HG03108 (cell line): Measurements from ENCODE around the gene ADGRL4.

Source experiments
- ATAC-seq: cut with Tn5 transposase; IDR thresholded peaks from one replicate; pipeline ENCODE4 v1.9.1; 2021; ENCODE audit warnings: moderate library complexity; ENCODE audit not compliant: unreplicated experiment

Gene ADGRL4

DNA sequence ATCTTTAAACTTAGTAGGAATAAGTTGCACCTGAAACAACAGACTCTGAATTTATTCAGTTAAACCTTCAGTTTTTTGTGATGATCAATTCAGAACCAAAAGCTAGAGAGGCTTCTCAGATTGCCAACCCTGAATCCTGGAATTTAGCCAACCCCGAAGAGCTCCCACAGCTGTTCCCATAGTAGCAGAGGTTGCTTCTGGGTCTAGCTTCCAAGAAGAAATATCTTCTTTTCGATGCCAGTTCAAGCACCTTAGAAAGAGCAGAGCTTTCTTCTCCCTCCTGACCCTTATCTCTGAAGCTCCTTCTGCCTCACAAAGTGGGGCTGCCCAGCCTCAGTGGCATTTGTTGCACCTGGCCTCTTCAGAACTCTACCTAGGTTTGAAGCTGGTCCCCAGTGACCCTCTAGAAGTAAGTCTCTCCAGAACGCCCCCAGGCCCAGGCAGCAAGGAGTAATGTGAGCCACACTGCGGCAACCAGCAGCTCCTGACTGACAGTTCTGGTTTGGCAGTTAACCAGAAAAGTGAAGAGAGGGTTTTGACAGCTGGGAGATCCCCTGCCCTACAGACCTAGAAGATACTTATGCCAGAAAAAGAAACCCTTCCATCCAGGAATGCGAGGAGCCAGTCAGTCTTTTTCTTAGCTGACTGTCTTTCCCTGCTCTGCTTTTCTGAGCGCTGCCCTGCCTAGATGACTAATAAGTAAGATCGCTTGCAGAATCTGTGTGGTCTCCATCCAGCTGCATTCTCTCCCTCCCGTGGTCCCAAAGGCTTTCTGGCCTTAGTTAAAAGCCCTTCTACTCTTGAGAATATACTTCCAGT is 165.9 kb downstream of the ADGRL4 start:
- peak; percentile 46 for ATAC-seq
